ENCODE measurements around the gene RPL15.

Gene RPL15

GRCh38 chr3:23966328-23966727 lies 49.4 kb downstream of the RPL15 start:
- no peak for DNase-seq

- no peak for DNase-seq
Observed at GRCh38 chr3:23968463-23969184, 51.7 kb downstream of the RPL15 start.

GRCh38 chr3:23969393-23969792 lies 52.5 kb downstream of the RPL15 start:
- DNase-seq: no peak

All from activated naive CD4-positive, alpha-beta T cell (primary cell).